Mesothelial cell of epicardium (in vitro differentiated cells): ENCODE data around the gene SFMBT1. TPM values are rescaled to one million over a fixed set of nuclear protein-coding genes. Genes with fewer than 3 reads are reported as not detected.

Experiments
- DNase-seq, 2 experiments: peaks; one replicate each; pipeline ENCODE4 v3.0.0; 2021; ENCODE audit warnings: low spot score in 2 of 2; ENCODE audit not compliant: unreplicated experiment in 2 of 2
- H3K27ac Mint-ChIP-seq: 2 replicates; pipeline ENCODE4 v1.8.0; 2021; ENCODE audit warnings: mixed read lengths
- H3K27me3 Mint-ChIP-seq: 2 replicates; pipeline ENCODE4 v1.8.0; 2021; ENCODE audit warnings: low read depth, mixed read lengths
- H3K36me3 Mint-ChIP-seq: 2 replicates; pipeline ENCODE4 v1.8.0; 2021; ENCODE audit warnings: mixed read lengths
- H3K4me1 Mint-ChIP-seq: 2 replicates; pipeline ENCODE4 v1.8.0; 2021; ENCODE audit warnings: mixed read lengths
- H3K4me3 Mint-ChIP-seq: 2 replicates; pipeline ENCODE4 v1.8.0; 2021; ENCODE audit warnings: mild to moderate bottlenecking, moderate library complexity, mixed read lengths
- H3K9me3 Mint-ChIP-seq: 2 replicates; pipeline ENCODE4 v1.8.0; 2021; ENCODE audit warnings: mixed read lengths
- total RNA-seq: library from RNA; stranded (reverse); gene quantifications from 3 replicates; pipeline ENCODE4 v1.2.1, GENCODE V29; 2021
- TF ChIP-seq, protein P1 (sequence below): fragments of 200-600 bp; sonication (generic); IDR thresholded peaks from one replicate; pipeline ENCODE4 v1.5.0; 2021; ENCODE audit warnings: antibody characterized with exemption; ENCODE audit not compliant: unreplicated experiment

The SFMBT1 gene
- total RNA-seq, 1 donor from 2014 or later, result 4.4 TPM

GRCh38 chr3:52889901-52890300, 156.0 kb downstream of the SFMBT1 start:
- H3K36me3 Mint-ChIP-seq, result peaks cover 11% of the 10 kb centered on the region
- no peak overlapping the region for H3K27ac Mint-ChIP-seq
- no peaks in the 10 kb centered on the region for H3K27me3 Mint-ChIP-seq
- DNase-seq, result no peak
- peaks cover 9% of the 10 kb centered on the region for H3K9me3 Mint-ChIP-seq
- H3K4me3 Mint-ChIP-seq, result no peak overlapping the region
- peaks cover 13% of the 10 kb centered on the region for H3K4me1 Mint-ChIP-seq
- TF ChIP-seq, protein P1, sequence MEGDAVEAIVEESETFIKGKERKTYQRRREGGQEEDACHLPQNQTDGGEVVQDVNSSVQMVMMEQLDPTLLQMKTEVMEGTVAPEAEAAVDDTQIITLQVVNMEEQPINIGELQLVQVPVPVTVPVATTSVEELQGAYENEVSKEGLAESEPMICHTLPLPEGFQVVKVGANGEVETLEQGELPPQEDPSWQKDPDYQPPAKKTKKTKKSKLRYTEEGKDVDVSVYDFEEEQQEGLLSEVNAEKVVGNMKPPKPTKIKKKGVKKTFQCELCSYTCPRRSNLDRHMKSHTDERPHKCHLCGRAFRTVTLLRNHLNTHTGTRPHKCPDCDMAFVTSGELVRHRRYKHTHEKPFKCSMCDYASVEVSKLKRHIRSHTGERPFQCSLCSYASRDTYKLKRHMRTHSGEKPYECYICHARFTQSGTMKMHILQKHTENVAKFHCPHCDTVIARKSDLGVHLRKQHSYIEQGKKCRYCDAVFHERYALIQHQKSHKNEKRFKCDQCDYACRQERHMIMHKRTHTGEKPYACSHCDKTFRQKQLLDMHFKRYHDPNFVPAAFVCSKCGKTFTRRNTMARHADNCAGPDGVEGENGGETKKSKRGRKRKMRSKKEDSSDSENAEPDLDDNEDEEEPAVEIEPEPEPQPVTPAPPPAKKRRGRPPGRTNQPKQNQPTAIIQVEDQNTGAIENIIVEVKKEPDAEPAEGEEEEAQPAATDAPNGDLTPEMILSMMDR, result no peak

DNA sequence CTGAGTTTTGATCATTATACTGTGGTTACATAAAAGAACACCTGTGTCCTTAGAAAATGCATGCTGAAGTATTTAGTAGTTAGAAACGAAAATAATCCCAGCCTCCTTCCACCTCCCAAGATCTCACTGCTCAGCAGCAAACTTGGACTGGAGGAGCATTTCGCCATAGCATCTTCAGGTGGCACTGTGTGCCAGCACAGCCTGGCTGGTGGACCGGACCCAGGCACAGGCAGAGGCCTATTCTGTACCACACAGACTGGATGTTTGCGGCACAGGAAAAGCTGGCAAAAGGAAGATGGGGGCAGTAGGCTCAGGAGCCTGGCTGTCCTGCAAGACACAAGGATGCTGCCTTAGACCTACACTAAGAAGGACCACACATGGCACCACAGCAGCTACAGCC, 158.7 kb downstream of the SFMBT1 start:
- Mint-ChIP-seq H3K4me3 (no peak overlapping the region), H3K9me3 (peaks cover 13% of the 10 kb centered on the region), H3K27ac (no peak overlapping the region), H3K27me3 (no peaks in the 10 kb centered on the region), H3K4me1 (peaks cover 10% of the 10 kb centered on the region), H3K36me3 (peaks cover 14% of the 10 kb centered on the region)
- TF ChIP-seq, protein P1, result no peak
- DNase-seq, result no peak

- Mint-ChIP-seq H3K27me3 (no peaks in the 10 kb centered on the region), H3K9me3 (peaks cover 13% of the 10 kb centered on the region), H3K4me1 (peaks cover under 1% of the 10 kb centered on the region), H3K36me3 (peaks cover 14% of the 10 kb centered on the region), H3K4me3 (no peak overlapping the region), H3K27ac (no peak overlapping the region)
- DNase-seq, result no peak
- TF ChIP-seq, protein P1, result no peak
Measured at GRCh38 chr3:52886049-52886730, 159.7 kb downstream of the SFMBT1 start.

GRCh38 chr3:52882377-52882776, 163.5 kb downstream of the SFMBT1 start:
- peaks cover 14% of the 10 kb centered on the region for H3K36me3 Mint-ChIP-seq
- no peaks in the 10 kb centered on the region for H3K27me3 Mint-ChIP-seq
- peaks cover 13% of the 10 kb centered on the region for H3K9me3 Mint-ChIP-seq
- no peaks in the 10 kb centered on the region for H3K4me1 Mint-ChIP-seq
- TF ChIP-seq, protein P1, result no peak
- no peak overlapping the region for H3K4me3 Mint-ChIP-seq
- no peak overlapping the region for H3K27ac Mint-ChIP-seq
- no peak for DNase-seq

DNA sequence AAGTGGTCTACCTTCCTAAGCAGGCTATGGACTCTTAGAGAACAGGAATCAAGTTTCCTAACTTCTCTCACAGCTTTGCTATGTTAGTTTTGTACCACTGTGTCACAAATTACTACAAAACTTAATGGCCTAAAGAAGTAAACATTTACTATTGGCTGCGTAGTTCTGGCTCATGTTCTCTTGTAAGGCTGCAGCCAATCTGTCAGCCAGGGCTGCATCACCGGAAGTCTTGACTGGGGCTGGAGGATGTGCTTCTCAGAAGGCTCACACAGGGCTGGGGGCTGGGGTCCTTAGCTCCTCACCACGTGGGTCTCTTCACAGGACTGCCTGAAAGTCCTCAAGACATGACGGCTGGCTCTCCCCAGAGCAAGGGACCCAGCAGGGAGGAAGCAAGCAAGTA, 164.0 kb downstream of the SFMBT1 start:
- TF ChIP-seq, protein P1, result no peak
- H3K9me3 Mint-ChIP-seq, result peaks cover 13% of the 10 kb centered on the region
- peaks cover 14% of the 10 kb centered on the region for H3K36me3 Mint-ChIP-seq
- H3K27ac Mint-ChIP-seq, result no peak overlapping the region
- H3K27me3 Mint-ChIP-seq, result no peaks in the 10 kb centered on the region
- no peaks in the 10 kb centered on the region for H3K4me1 Mint-ChIP-seq
- H3K4me3 Mint-ChIP-seq, result no peak overlapping the region
- no peak for DNase-seq

DNA sequence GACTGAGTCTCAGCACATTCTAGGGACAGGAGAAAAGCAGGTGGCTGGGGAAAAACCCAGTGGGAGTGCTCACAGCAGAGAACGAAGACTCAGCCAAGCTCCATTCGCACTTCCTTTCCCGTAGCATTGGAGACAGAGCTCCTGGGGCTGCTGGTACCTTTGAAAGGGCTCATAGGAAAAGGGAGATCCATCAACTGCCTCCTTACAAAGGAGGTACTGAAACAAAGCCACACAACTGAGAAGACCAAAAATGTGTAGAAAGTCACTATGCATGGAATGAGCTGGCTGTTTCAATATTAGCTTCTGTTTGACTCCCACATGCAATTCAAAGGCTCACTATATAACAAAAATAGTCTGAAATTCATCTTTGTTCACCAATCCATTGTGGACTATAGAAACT, 165.4 kb downstream of the SFMBT1 start:
- TF ChIP-seq, protein P1, result no peak
- H3K9me3 Mint-ChIP-seq, result peaks cover 10% of the 10 kb centered on the region
- no peaks in the 10 kb centered on the region for H3K27me3 Mint-ChIP-seq
- no peaks in the 10 kb centered on the region for H3K4me1 Mint-ChIP-seq
- H3K27ac Mint-ChIP-seq, result no peak overlapping the region
- H3K4me3 Mint-ChIP-seq, result no peak overlapping the region
- no peak for DNase-seq
- H3K36me3 Mint-ChIP-seq, result peaks cover 10% of the 10 kb centered on the region
